Hematopoietic multipotent progenitor cell treated with erythropoietin and hydrocortisone succinate and interleukin-3 and kit ligand, for 6 days (in vitro differentiated cells): ENCODE measurements around the gene HCN1.
"Not testable (repeated sequence)": the region's sequence is repeated elsewhere in the genome, so short reads cannot be mapped to it uniquely, and the experiment has no call there.

Source experiments
- DNase-seq: peaks from one replicate; pipeline ENCODE4 v3.0.0-alpha.2; 2015

The HCN1 gene

DNA sequence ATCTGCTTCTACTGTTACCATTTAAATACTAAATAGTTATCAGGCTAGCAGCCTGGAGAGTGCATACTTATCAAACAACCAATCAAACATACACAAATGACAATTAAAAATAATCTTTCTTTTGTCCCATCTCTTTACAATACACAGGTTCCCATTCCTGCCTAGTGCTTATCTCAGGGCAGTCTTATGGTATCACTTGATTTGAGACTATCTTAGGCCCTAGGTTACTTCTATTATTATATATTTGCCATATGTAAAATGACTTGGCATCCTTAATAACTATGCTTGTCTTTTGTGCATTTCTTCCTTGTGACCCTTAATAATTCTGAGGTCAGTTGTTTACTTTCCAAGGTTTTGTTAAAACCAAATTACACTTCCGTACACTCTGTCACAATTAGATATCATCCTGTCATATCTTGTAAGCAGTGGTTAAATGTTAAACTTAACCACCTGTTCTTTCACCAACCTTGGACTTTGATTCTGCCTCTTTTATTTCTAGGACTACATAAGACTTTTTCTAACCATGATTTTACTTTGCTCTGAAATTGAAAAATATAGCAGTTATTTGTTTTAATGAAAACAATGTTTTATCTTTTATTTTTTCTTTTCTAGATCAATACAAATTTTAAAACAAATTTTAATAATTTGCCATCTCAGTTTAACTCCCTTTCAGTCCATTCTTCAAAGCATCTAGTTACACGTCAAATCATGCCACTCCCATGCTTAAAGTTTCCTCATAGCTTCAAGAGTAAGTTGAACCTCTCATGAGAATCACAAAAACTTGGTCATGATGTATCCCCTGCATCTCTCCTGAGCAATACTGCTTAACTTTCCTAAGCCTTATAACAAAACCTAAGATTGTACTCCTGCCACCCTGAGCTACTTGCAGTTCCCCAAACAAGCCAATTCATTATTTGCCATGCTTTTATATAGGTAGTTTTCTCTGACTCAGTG is 281.3 kb downstream of the HCN1 start:
- no peak for DNase-seq

DNA sequence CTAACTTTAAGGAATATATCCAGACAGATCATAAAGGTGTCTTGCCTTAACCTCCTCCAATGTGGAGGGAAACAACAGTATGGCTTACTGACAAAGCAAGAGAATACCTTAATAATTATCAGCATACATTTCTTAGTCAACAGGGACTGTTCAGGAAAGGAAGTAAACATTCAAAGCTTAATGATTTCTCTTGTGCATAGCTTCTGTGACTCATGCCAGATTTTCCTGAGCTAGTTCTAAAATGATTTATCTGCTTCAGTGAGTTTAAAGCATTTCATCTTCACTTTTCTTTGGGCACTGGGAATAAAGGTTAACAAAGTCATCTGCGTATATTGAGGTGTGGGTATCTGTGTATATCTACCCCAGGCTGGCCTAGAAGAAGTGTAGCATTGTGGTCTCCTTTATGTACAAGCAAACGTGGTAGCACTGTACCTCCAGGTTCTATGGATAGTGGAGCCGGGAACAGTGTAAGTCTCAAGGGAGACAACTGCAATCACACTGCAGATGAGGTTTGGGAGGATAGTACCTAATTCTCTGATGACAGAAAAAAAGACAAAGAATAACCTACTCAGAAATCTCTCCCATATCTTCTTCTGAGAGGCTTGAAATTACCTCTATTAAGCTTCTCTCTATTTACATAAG is 284.1 kb downstream of the HCN1 start:
- no peak for DNase-seq

DNA sequence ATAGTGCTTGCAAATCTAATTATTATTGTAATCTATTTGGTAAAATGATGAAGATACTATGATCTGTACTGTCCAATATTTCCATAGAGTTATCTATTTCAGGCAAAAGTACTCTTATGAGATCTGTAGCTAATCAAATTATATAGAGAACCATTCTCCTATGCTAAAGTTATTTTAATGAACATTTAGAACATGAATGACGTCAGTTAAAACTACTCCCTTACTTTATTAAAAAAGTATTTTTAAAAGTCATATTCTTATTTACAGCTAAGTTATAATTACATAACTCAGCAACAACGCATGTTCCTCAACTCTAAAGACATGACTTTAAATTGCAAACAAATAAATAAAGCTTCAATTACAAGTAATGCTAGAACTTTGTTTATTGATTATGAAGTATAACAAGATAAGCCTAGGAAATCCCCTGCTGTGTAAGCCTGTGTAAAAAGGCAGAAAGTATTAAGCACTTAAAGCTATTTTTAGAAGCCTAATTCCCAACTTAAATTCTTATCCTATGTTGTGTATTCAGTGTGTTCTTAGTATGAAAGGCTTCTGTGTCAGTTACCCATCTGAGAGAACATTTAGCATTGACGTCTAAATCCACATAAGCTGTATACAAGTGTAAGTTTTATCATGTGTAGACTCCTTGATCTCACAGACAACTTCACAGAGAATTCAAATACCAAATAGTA is 285.7 kb downstream of the HCN1 start:
- no peak for DNase-seq

DNA sequence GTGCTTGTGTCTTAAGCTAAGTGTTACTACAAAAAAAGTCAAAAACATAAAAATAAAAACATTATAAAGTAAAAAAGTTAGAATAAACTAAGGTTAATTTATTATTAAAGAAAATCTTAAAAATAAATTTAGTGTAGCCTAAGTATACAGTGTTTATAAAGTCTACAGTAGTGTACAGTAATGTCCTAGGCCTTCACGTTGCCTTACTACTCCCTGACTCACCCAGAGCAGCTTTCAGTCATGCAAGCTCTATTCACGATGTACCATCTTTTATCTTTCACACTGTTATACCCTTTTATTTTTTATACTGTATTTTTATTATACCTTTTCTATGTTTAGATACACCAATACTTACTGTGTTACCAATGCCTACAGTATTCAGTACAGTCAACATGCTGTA is 288.1 kb downstream of the HCN1 start:
- no peak for DNase-seq

DNA sequence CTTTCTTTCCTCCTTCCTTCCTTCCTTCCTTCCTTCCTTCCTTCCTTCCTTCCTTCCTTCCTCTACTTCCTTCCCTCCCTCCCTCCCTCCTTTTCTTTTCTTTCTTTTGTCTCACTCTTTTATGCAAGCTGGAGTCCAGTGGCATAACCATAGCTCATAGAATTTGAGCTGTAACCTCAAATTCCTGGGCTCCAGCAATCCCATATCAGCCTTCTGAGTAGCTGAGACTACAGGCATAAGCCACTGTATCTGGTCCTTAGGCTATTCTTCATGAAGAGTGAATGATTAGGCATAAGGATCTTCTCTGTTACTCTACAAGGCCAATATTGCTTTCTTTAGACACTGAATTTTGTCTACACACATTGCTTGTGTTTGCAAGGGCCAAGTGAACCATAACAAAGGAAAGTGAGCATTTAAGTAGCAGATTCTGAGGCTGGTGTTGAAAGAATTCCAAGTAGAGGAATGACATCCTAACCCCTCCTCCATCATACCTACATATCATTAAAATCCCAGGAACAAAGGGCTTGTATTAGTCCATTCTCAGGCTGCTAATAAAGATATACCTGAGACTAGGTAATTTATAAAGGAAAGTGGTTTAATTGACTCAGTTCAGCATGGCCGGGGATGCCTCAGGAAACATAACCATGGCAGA is 293.2 kb downstream of the HCN1 start:
- no peak for DNase-seq

DNA sequence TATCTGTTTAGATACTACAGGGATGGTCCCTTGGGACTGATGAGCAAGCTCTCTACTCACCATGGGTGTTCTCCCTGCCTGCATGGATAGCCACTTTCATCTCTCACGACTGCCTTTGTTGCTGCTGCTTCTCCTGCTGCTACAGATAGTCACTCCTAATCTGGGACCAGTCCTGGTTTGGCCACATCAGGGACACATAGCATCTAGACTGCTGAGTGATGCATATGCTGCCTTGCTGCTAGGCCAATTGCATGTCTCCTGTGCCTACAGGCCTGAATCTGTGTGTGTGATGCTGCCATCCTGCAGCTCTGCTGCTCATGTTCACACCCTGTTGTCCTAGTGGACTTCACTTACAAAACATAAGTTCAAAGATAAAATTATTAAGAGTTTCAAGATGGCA is 297.1 kb downstream of the HCN1 start:
- DNase-seq, result no peak

DNA sequence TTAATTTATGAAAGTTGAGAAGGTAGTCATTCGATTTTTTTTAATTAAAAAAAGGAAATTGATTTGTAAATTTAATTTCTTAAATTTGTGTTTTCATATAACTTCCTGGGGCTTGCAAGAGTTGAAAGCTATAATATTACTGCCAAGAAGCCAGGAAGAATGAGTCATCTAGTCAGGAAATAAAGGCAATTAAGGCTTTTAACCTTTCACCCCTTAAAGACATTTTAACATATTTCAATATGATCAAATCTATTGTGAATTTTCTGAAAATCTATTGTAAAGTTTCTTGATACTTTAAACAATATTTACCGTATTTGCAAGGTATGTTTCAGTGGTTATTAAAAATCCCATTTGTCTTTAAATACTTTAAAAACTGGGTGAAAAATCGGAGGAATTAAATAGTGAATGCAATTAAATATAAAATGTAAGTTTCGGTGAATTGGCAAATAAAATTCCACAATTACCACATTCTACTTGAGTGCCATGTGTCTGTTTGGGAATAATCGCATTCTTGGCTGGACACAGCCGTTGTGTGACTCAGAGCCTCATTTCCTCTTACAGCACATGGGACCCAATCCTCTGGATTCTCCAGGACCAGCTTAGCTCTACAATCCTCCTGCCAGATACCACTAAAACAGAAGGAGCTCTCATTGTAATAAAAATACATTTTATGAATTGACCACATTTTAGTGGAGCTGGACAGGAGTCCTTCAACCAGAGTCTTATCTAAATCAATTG is 310.7 kb downstream of the HCN1 start:
- no peak for DNase-seq

DNA sequence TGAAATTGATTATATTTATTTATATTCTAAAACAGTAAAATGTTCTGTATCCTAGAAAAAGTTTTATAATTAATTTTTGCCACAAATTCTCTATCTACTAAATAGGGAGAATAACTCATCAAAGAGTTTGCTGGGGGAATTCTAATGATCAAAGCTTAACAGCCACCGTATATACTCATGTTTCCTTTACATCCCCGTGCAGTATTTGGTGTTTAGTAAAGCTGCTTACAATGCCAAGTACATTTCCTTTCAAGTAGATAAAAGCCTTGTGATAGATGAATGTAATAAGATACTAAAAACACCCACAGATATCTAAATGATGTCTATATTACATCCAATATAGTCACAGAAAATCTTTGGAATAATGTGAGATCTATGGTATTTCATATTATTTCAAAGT is 312.2 kb downstream of the HCN1 start:
- DNase-seq, result no peak

DNA sequence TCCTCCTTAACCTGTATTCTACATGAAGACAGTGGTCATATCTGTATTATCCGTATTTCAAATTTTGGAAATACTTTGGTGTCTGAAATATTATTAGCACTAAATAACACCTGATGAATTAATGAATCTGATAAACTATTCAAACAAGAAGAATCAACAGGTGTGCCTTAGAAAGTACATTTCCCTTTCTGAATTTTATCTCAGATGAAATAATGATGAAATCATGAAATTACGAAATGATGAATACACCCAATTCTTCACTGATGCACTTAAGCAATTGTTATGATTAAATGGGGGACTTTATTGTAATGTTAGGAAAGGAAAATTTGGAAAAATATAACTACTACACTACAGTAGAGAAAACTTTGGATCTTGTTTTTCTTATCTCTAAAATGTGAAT is 313.6 kb downstream of the HCN1 start:
- no peak for DNase-seq

DNA sequence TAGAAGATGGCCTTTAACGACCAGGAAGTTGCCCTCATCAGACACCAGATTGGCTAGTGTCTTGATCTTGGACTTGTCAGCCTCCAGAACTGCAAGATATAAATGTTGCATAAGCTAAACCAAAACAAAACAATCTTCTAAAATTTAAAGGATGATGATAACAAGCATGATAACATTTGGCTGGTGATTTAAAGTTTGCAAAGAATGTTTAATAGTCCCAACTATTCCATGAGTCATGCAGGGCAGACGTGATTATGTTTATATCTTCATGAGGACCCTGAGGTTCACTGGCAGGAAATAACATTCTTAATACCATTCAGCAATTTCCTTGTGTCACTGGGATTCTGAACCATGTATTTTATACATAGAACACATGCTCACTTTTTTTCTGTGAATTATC is 319.8 kb downstream of the HCN1 start:
- no peak for DNase-seq

DNA sequence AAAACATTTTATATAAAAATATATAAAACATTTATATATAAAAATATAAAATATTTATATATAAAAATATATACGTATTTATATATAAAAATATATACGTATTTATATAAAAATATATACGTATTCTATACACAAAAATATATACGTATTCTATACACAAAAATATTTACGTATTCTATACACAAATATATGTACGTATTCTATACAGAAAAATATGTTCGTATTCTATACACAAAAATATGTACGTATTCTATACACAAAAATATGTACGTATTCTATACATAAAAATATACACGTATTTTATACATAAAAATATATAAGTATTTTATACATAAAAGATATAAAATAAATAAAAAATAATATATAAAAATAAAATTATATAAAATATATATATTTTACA is 323.6 kb downstream of the HCN1 start:
- no peak for DNase-seq

DNA sequence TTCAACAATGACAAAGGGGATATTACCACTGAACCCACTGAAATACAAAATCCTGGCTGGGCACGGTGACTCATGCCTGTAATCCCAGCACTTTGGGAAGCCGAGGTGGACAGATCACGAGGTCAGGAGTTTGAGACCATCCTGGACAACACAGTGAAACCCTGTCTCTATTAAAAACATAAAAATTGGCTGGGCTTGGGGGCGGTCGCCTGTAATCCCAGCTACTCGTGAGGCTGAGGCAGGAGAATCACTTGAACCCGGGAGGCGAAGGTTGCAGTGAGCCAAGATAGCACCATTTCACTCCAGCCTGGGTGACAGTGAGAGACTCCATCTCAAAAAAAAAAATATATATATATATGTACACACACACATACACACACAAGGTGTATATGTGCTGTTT is 324.8 kb downstream of the HCN1 start:
- not testable (repeated sequence) for DNase-seq

DNA sequence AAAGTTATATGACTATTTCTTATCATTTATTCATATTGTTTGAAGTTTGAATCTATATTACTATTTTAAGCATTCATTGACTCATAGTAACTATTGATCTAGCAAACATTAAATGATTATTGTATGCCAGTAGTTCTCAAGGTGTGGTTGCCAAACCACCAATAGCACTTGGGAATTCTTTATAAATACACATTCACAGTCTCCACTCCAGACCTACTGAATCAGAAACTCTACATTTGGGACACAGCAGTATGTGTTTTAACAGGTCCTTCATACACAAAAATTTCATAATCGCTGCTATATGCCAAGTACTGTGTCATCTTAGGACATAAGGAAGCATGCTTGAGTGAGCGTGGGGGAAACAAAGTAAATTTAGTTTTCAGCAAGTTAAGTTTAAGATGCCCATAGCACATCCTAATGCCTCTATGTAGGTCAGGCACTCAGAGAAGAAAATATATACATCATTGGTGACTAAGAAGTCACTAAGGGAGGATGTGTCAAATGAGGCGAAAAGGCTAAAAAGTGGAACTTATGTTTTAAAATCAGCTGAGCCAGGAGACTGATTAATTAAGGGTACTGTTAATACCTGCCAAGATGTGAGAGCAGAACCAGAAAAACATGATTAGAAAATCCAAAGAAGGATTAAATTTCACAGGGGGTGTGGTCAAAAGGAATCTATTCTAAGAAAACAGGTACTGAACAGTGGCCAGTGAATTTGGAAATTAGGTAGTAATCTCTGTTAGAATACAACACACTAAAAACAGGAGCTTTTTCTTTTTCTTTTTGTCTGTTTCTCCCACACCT is 340.8 kb downstream of the HCN1 start:
- DNase-seq, result no peak

DNA sequence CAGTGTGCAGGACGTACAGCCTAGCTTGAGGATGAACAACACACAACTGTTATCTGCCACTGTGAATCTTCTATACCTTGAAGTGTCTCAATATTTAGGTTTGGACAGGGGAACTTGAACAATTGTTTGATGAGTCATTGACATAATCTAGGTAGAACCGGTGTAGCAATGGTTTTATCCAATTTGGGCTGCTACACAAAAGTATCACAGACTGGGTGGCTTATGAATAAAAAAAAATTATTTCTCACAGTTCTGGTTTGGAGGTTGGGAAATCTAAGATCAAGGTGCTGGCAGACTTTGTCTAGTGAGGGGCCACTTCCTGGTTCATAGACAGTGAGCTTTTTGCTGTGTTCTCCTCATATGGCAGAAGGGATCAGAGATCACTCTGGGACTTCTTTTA is 359.7 kb downstream of the HCN1 start:
- DNase-seq, result no peak

DNA sequence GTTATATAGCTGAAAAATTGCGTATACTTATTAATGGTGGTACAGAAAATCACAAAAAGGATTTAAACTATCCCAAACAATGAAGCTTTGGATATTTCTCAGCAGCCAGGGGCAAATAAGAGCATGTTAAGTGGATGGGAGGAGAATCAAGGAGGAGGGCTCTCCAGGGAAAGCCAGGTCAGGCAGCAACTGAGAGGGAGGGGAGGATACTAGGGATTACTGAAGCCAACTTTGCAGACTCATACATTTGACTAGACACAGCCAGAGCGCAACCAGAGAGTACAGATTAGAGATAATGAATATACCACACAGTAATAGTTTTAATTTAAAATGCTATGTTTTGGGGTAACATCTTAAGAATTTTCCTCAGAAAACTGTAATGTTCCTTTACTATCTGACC is 360.2 kb downstream of the HCN1 start:
- no peak for DNase-seq

DNA sequence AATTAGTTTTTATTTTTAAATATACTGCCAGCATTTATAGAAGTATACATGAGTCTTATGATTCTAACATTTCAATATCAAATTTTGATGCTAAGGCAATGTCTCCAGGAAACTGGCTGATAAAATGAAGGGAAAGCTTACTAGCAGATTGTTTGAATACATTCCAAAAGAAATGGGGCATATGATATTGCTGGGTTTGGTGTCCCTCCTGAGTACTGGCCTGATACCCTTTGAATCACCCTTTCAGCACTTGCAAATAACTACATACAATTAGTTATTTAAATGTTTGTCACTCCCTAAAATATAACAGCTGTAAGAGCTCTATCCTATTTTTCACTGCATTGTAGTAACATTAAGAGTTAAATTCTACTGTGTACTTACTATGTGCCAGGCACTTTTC is 360.8 kb downstream of the HCN1 start:
- no peak for DNase-seq

DNA sequence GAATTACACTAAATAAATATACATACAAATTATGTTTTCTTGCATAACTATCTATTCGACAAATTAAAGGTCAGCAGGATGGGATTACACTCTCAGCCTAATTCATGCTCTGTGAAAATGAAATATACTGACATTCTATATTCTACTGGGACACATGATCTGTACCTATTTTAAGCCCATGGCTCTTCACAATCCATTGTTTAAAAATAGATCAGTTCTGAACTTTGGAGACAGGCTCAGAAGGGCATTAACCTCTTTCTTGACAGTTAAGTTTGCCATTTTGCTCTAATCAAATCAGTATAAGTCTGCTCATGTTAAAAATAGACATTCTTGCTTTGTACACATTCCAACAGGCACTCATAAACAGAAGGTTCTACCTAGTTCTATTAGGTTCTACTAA is 361.2 kb downstream of the HCN1 start:
- DNase-seq, result no peak

DNA sequence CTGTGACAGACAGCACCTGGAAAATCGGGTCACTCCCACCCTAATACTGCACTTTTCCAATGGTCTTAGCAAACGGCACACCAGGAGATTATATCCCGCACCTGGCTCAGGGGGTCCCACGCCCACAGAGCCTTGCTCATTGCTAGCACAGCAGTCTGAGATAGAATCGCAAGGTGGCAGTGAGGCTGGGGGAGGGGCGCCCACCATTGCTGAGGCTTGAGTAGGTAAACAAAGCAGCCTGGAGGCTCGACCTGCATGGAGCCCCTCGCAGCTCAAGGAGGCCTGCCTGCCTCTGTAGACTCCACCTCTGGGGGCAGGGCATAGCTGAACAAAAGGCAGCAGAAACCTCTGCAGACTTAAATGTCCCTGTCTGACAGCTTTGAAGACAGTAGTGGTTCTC is 383.6 kb downstream of the HCN1 start:
- DNase-seq, result not testable (repeated sequence)

DNA sequence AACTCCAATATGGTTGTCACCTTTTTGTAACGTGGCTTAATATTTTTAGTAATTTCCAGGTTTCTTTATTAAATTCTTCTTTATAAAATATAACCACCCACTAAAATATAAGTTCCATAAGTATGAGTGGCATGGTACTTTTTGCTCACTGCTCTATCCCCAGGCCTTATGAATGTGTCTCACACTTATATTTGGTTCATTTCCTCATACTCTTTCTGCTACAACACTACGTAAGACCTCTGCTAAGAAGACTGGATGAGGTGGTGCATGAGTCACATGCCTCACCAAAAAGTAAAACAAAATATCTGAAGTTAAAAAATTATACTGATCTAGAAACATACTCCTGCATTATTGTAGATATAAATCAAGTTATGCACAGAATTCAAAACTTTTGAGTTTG is 400.9 kb downstream of the HCN1 start:
- DNase-seq, result no peak

DNA sequence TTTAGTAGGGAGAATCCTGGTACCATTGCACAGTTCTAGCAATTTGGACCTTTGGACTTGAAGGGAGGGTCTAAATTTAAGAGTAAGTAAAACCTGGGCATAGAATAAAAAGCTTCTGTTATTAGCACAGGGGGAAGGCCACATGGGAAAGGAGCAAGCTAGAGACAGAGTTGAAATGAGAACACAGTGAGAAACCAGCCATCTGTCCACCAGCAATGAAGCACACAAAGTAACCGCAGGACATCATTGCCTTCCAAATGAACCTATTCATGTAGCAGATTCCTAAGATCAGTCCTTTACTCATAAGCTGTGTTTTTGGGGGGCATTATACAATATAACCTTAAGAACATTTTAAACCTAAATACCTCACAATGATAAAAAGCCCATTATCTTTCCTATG is 407.4 kb downstream of the HCN1 start:
- no peak for DNase-seq

DNA sequence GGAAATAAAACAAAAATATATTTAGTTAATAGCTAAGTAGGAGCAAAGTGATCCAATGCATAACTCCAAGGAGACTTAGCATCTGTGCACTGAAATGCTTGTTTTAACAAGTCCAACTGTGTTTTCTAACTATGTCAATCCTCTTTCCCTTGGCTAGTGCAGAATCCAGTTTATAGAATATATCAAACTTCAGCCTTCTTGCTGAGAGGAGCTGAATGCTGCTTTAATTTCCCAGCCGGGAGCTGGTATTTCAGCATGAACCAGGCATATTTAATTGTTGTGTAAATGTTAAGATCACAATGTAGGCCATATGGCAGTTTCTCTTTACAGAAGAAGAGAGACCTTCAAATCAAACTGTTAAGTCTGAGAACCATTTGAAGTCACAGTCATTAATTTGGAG is 411.7 kb downstream of the HCN1 start:
- DNase-seq, result no peak

DNA sequence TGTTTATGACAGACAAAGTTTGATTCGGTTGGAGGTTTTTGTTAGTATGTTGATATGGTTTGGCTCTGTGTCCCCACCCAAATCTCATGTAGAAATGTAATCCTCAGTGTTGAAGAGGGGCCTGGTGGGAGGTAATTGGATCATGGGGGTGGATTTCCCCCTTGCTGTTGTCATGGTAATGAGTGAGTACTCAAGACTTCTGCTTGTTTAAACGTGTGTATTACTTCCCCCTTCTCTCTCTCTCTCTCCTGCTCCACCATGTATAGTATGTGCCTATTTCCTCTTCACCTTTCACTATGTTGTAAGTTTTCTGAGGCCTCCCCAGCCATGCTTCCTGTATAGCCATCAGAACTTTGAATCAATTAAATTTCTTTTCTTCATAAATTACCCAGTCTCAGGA is 415.1 kb downstream of the HCN1 start:
- no peak for DNase-seq
